Measurements from ENCODE around the gene RUVBL2. TPM values are rescaled to one million over a fixed set of nuclear protein-coding genes. Genes with fewer than 3 reads are reported as not detected.

Gene RUVBL2
- total and polyA plus RNA-seq, 2 donors (not counting 3 experiments of a cell fraction or from before 2014, with no cell fraction given): 115 to 185 TPM

- DNase-seq (ENCODE audit: low read depth, low spot score): no peak
- Histone ChIP-seq H4K20me1 (replicated peaks; ENCODE audit: control insufficient read depth, extremely low read depth, insufficient read depth, low read length) (no peaks in the 10 kb centered on the region), H3K79me2 (ENCODE audit: control insufficient read depth, insufficient read depth, low read length) (no peaks in the 10 kb centered on the region), H3K9ac (replicated peaks; ENCODE audit: extremely low read depth, insufficient read depth, low read length) (no peak overlapping the region), H2AFZ (ENCODE audit: low read depth, low read length) (no peak overlapping the region), H3K27ac (ENCODE audit: insufficient read depth, low read depth, low read length) (no peak overlapping the region), H3K4me3 (replicated peaks in 1 of 3; ENCODE audit: insufficient read depth in 1 of 3, low read depth in 1 of 3, low read length in 3 of 3) (no peak overlapping the region), H3K27me3 (ENCODE audit: control insufficient read depth in 2 of 2, insufficient read depth in 2 of 2, low read length in 2 of 2) (no peaks in the 10 kb centered on the region), H3K4me2 (ENCODE audit: insufficient read depth, low read length) (no peak overlapping the region), H3K4me1 (ENCODE audit: control insufficient read depth, extremely low read depth, insufficient read depth, low read length) (peaks cover 5% of the 10 kb centered on the region), H3K9me1 (replicated peaks; ENCODE audit: control insufficient read depth, extremely low read depth, insufficient read depth, low read length) (no peaks in the 10 kb centered on the region), H3K36me3 (ENCODE audit: control insufficient read depth in 2 of 2, extremely low read depth in 1 of 2, insufficient read depth in 2 of 2, low read length in 2 of 2) (no peaks in the 10 kb centered on the region), H3K9me3 (replicated peaks; ENCODE audit: control insufficient read depth, insufficient read depth, low read length) (no peaks in the 10 kb centered on the region)
- POLR2A ChIA-PET: no interaction called here
- dilution Hi-C loops (cut with MboI; ENCODE audit: extremely low pct_ligation_motif_present, low sequenced_read_pairs) (no loop called here), intact Hi-C loops (cut with micrococcal nuclease) (no loop called here)
- no TSS peak for BruUV-seq (replicated peaks)
- TF ChIP-seq JUN (IDR thresholded peaks at IDR 0.05; ENCODE audit: borderline replicate concordance, insufficient read depth, insufficient read length, low read depth) (no peak), POLR2A (IDR thresholded peaks at IDR 0.05; ENCODE audit: low read depth, low read length) (no peak), EZH2 (IDR thresholded peaks at IDR 0.05; ENCODE audit: borderline replicate concordance, low read depth, low read length, severe bottlenecking) (no peak)
- FAIRE-seq: no peak
- CTCF ChIA-PET: interaction anchor here (1.1 kb wide), 1 partner anchor 22 kb away, joined by 4 read pairs; no protein-coding TSS in a partner anchor
Measured at GRCh38 chr19:48947258-48947542, 46.5 kb upstream of the RUVBL2 start.

- H3K4me1 ChIP-seq (ENCODE audit: control insufficient read depth, extremely low read depth, insufficient read depth, low read length): peaks cover 7% of the 10 kb centered on the region
- H3K9me3 ChIP-seq (replicated peaks; ENCODE audit: control insufficient read depth, insufficient read depth, low read length): no peaks in the 10 kb centered on the region
- H3K79me2 ChIP-seq (ENCODE audit: control insufficient read depth, insufficient read depth, low read length): peaks cover 3% of the 10 kb centered on the region
- H3K4me2 ChIP-seq (ENCODE audit: insufficient read depth, low read length): no peak overlapping the region
- CTCF ChIA-PET: interaction anchor here (1.2 to 1.4 kb wide), 2 partner anchors 21 to 162 kb away, joined by 3 read pairs; no protein-coding TSS in a partner anchor
- H3K27ac ChIP-seq (ENCODE audit: insufficient read depth, low read depth, low read length): no peak overlapping the region
- no peak for TF ChIP-seq JUN (IDR thresholded peaks at IDR 0.05; ENCODE audit: borderline replicate concordance, insufficient read depth, insufficient read length, low read depth)
- no peak for TF ChIP-seq EZH2 (IDR thresholded peaks at IDR 0.05; ENCODE audit: borderline replicate concordance, low read depth, low read length, severe bottlenecking)
- TF ChIP-seq POLR2A (IDR thresholded peaks at IDR 0.05; ENCODE audit: low read depth, low read length): no peak
- TF ChIP-seq GATA2 (IDR thresholded peaks at IDR 0.05; ENCODE audit: insufficient read depth, insufficient read length, low read depth, low read length): no peak
- no peak for TF ChIP-seq FOS (IDR thresholded peaks at IDR 0.05; ENCODE audit: borderline replicate concordance, insufficient read depth, low read length)
- no peak for TF ChIP-seq POLR2AphosphoS5 (IDR thresholded peaks at IDR 0.05; ENCODE audit: insufficient read depth, low read depth, low read length)
- TF ChIP-seq MAX (IDR thresholded peaks at IDR 0.05; ENCODE audit: insufficient read depth, insufficient read length): no peak
- TF ChIP-seq CTCF (IDR thresholded peaks at IDR 0.05; ENCODE audit: extremely low read depth in 1 of 2, insufficient read depth in 1 of 2, low read depth in 1 of 2, low read length in 2 of 2): no peak
- TF ChIP-seq MYC (IDR thresholded peaks at IDR 0.05; ENCODE audit: low read depth, low read length): no peak
- H2AFZ ChIP-seq (ENCODE audit: low read depth, low read length): no peak overlapping the region
- FAIRE-seq: no peak
- no peaks in the 10 kb centered on the region for H3K27me3 ChIP-seq (ENCODE audit: control insufficient read depth in 2 of 2, insufficient read depth in 2 of 2, low read length in 2 of 2)
- dilution Hi-C loops (cut with MboI; ENCODE audit: extremely low pct_ligation_motif_present, low sequenced_read_pairs) (no loop called here), intact Hi-C loops (cut with micrococcal nuclease) (no loop called here)
- no peak overlapping the region for H3K4me3 ChIP-seq (replicated peaks in 1 of 3; ENCODE audit: insufficient read depth in 1 of 3, low read depth in 1 of 3, low read length in 3 of 3)
- H3K36me3 ChIP-seq (ENCODE audit: control insufficient read depth in 2 of 2, extremely low read depth in 1 of 2, insufficient read depth in 2 of 2, low read length in 2 of 2): no peaks in the 10 kb centered on the region
- no peak overlapping the region for H3K9ac ChIP-seq (replicated peaks; ENCODE audit: extremely low read depth, insufficient read depth, low read length)
- no peaks in the 10 kb centered on the region for H4K20me1 ChIP-seq (replicated peaks; ENCODE audit: control insufficient read depth, extremely low read depth, insufficient read depth, low read length)
- DNase-seq (ENCODE audit: low read depth, low spot score): no peak
- POLR2A ChIA-PET: no interaction called here
- H3K9me1 ChIP-seq (replicated peaks; ENCODE audit: control insufficient read depth, extremely low read depth, insufficient read depth, low read length): no peaks in the 10 kb centered on the region
- BruUV-seq (replicated peaks): no TSS peak
Measured at GRCh38 chr19:48950159-48950558, 43.5 kb upstream of the RUVBL2 start.
